Measurements from ENCODE around the gene PEX16. TPM values are rescaled to one million over a fixed set of nuclear protein-coding genes. Genes with fewer than 3 reads are reported as not detected.

PEX16 gene
- total and polyA plus RNA-seq, 9 of the 15 experiments (the other 6 are each of a cell fraction or from before 2014, with no cell fraction given): 1.5 to 43.9 (median 14.6) TPM

DNA sequence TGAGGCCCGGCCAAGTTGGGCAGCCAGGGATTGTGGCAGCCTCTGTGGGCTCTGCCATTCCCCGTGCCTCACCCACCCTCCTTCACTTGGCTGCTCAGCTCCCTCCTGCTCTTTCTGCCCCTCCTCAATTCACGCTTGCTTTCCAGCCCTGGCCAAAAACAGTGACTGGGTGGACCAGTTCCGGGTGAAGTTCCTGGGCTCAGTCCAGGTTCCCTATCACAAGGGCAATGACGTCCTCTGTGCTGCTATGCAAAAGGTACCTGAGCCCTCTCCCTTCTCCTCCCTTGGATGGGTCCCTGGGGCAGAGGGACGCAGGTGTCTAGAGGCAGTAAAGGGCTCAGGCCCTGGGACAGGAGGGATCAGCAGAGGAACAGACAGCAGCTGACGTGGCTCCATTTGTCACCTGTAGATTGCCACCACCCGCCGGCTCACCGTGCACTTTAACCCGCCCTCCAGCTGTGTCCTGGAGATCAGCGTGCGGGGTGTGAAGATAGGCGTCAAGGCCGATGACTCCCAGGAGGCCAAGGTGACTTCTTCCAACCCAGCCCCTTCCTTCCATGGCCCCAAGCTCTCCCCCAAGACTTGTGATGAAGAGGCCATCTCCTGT, 13.3 kb downstream of the PEX16 start (continued):
- TF ChIP-seq, protein P1, sequence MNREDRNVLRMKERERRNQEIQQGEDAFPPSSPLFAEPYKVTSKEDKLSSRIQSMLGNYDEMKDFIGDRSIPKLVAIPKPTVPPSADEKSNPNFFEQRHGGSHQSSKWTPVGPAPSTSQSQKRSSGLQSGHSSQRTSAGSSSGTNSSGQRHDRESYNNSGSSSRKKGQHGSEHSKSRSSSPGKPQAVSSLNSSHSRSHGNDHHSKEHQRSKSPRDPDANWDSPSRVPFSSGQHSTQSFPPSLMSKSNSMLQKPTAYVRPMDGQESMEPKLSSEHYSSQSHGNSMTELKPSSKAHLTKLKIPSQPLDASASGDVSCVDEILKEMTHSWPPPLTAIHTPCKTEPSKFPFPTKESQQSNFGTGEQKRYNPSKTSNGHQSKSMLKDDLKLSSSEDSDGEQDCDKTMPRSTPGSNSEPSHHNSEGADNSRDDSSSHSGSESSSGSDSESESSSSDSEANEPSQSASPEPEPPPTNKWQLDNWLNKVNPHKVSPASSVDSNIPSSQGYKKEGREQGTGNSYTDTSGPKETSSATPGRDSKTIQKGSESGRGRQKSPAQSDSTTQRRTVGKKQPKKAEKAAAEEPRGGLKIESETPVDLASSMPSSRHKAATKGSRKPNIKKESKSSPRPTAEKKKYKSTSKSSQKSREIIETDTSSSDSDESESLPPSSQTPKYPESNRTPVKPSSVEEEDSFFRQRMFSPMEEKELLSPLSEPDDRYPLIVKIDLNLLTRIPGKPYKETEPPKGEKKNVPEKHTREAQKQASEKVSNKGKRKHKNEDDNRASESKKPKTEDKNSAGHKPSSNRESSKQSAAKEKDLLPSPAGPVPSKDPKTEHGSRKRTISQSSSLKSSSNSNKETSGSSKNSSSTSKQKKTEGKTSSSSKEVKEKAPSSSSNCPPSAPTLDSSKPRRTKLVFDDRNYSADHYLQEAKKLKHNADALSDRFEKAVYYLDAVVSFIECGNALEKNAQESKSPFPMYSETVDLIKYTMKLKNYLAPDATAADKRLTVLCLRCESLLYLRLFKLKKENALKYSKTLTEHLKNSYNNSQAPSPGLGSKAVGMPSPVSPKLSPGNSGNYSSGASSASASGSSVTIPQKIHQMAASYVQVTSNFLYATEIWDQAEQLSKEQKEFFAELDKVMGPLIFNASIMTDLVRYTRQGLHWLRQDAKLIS (CRISPR knock-in tag; IDR thresholded peaks at IDR 0.05): no peak
- no peak for TF ChIP-seq SP1 (CRISPR knock-in tag; IDR thresholded peaks at IDR 0.05)
- TF ChIP-seq, protein P2, sequence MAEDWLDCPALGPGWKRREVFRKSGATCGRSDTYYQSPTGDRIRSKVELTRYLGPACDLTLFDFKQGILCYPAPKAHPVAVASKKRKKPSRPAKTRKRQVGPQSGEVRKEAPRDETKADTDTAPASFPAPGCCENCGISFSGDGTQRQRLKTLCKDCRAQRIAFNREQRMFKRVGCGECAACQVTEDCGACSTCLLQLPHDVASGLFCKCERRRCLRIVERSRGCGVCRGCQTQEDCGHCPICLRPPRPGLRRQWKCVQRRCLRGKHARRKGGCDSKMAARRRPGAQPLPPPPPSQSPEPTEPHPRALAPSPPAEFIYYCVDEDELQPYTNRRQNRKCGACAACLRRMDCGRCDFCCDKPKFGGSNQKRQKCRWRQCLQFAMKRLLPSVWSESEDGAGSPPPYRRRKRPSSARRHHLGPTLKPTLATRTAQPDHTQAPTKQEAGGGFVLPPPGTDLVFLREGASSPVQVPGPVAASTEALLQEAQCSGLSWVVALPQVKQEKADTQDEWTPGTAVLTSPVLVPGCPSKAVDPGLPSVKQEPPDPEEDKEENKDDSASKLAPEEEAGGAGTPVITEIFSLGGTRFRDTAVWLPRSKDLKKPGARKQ (CRISPR knock-in tag; IDR thresholded peaks at IDR 0.05): no peak
- TF ChIP-seq, protein P3, sequence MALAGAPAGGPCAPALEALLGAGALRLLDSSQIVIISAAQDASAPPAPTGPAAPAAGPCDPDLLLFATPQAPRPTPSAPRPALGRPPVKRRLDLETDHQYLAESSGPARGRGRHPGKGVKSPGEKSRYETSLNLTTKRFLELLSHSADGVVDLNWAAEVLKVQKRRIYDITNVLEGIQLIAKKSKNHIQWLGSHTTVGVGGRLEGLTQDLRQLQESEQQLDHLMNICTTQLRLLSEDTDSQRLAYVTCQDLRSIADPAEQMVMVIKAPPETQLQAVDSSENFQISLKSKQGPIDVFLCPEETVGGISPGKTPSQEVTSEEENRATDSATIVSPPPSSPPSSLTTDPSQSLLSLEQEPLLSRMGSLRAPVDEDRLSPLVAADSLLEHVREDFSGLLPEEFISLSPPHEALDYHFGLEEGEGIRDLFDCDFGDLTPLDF (CRISPR knock-in tag; IDR thresholded peaks at IDR 0.05): no peak
- no peak for TF ChIP-seq MTA3 (IDR thresholded peaks at IDR 0.05; ENCODE audit: borderline replicate concordance)
- no peak for TF ChIP-seq ZFPM2 (CRISPR knock-in tag; IDR thresholded peaks at IDR 0.05)
- TF ChIP-seq ZNF41 (CRISPR knock-in tag; conservative IDR thresholded peaks at IDR 0.05): no peak
- no peak for TF ChIP-seq CBX8 (IDR thresholded peaks at IDR 0.05; ENCODE audit: borderline replicate concordance, extremely low read depth, low read depth, low read length, poor library complexity, severe bottlenecking)
- TF ChIP-seq, protein P4, sequence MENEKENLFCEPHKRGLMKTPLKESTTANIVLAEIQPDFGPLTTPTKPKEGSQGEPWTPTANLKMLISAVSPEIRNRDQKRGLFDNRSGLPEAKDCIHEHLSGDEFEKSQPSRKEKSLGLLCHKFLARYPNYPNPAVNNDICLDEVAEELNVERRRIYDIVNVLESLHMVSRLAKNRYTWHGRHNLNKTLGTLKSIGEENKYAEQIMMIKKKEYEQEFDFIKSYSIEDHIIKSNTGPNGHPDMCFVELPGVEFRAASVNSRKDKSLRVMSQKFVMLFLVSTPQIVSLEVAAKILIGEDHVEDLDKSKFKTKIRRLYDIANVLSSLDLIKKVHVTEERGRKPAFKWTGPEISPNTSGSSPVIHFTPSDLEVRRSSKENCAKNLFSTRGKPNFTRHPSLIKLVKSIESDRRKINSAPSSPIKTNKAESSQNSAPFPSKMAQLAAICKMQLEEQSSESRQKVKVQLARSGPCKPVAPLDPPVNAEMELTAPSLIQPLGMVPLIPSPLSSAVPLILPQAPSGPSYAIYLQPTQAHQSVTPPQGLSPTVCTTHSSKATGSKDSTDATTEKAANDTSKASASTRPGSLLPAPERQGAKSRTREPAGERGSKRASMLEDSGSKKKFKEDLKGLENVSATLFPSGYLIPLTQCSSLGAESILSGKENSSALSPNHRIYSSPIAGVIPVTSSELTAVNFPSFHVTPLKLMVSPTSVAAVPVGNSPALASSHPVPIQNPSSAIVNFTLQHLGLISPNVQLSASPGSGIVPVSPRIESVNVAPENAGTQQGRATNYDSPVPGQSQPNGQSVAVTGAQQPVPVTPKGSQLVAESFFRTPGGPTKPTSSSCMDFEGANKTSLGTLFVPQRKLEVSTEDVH (IDR thresholded peaks at IDR 0.05; ENCODE audit: low read depth, partially characterized antibody): no peak
- peak; percentile 86 for TF ChIP-seq POLR2AphosphoS5 (IDR thresholded peaks at IDR 0.05; ENCODE audit: control insufficient read depth, insufficient read depth, low read depth, low read length)
- TF ChIP-seq, protein P5, sequence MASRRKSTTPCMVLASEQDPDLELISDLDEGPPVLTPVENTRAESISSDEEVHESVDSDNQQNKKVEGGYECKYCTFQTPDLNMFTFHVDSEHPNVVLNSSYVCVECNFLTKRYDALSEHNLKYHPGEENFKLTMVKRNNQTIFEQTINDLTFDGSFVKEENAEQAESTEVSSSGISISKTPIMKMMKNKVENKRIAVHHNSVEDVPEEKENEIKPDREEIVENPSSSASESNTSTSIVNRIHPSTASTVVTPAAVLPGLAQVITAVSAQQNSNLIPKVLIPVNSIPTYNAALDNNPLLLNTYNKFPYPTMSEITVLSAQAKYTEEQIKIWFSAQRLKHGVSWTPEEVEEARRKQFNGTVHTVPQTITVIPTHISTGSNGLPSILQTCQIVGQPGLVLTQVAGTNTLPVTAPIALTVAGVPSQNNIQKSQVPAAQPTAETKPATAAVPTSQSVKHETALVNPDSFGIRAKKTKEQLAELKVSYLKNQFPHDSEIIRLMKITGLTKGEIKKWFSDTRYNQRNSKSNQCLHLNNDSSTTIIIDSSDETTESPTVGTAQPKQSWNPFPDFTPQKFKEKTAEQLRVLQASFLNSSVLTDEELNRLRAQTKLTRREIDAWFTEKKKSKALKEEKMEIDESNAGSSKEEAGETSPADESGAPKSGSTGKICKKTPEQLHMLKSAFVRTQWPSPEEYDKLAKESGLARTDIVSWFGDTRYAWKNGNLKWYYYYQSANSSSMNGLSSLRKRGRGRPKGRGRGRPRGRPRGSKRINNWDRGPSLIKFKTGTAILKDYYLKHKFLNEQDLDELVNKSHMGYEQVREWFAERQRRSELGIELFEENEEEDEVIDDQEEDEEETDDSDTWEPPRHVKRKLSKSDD (conservative IDR thresholded peaks at IDR 0.05; ENCODE audit: low read length): no peak
- no peak for TF ChIP-seq MAZ (CRISPR knock-in tag; conservative IDR thresholded peaks at IDR 0.05 in 1 of 2, IDR thresholded peaks at IDR 0.05 in 1 of 2)
- peak; percentile 80 for TF ChIP-seq TEAD4 (IDR thresholded peaks at IDR 0.05; ENCODE audit: low read length)
- TF ChIP-seq TEAD4 (CRISPR knock-in tag; IDR thresholded peaks at IDR 0.05; ENCODE audit: borderline replicate concordance): no peak

All from K562 (cell line).